ENCODE data around the gene PCSK6.
"Not testable (repeated sequence)": the region's sequence is repeated elsewhere in the genome, so short reads cannot be mapped to it uniquely, and the experiment has no call there.

The PCSK6 gene

GRCh38 chr15:101402883-101403282 is 86.6 kb downstream of the PCSK6 start:
- not testable (repeated sequence) for DNase-seq (ENCODE audit: low read depth, low spot score)

GRCh38 chr15:101401286-101401685 is 88.2 kb downstream of the PCSK6 start:
- no peak for DNase-seq (ENCODE audit: low read depth, low spot score)

GRCh38 chr15:101399431-101399830 is 90.1 kb downstream of the PCSK6 start:
- DNase-seq (ENCODE audit: low read depth, low spot score), result no peak

GRCh38 chr15:101398247-101398646 is 91.3 kb downstream of the PCSK6 start:
- DNase-seq (ENCODE audit: low read depth, low spot score), result no peak

- DNase-seq (ENCODE audit: low read depth, low spot score), result no peak
Observed at GRCh38 chr15:101397521-101398003, 91.9 kb downstream of the PCSK6 start.

GRCh38 chr15:101396484-101397261 is 92.8 kb downstream of the PCSK6 start:
- no peak for DNase-seq (ENCODE audit: low read depth, low spot score)

GRCh38 chr15:101394654-101395053 is 94.9 kb downstream of the PCSK6 start:
- no peak for DNase-seq (ENCODE audit: low read depth, low spot score)

GRCh38 chr15:101394056-101394630 is 95.4 kb downstream of the PCSK6 start:
- no peak for DNase-seq (ENCODE audit: low read depth, low spot score)

GRCh38 chr15:101393172-101393571 is 96.3 kb downstream of the PCSK6 start:
- DNase-seq (ENCODE audit: low read depth, low spot score), result no peak

- no peak for DNase-seq (ENCODE audit: low read depth, low spot score)
Observed at GRCh38 chr15:101391981-101392640, 97.4 kb downstream of the PCSK6 start.

GRCh38 chr15:101391431-101391830 is 98.1 kb downstream of the PCSK6 start:
- DNase-seq (ENCODE audit: low read depth, low spot score), result no peak

GRCh38 chr15:101390462-101390861 is 99.0 kb downstream of the PCSK6 start:
- DNase-seq (ENCODE audit: low read depth, low spot score), result no peak

GRCh38 chr15:101390060-101390459 is 99.4 kb downstream of the PCSK6 start:
- DNase-seq (ENCODE audit: low read depth, low spot score), result no peak

- no peak for DNase-seq (ENCODE audit: low read depth, low spot score)
Observed at GRCh38 chr15:101389362-101389761, 100.1 kb downstream of the PCSK6 start.

GRCh38 chr15:101388046-101388445 is 101.5 kb downstream of the PCSK6 start:
- no peak for DNase-seq (ENCODE audit: low read depth, low spot score)

- no peak for DNase-seq (ENCODE audit: low read depth, low spot score)
Observed at GRCh38 chr15:101387574-101387973, 101.9 kb downstream of the PCSK6 start.

GRCh38 chr15:101386967-101387366 is 102.5 kb downstream of the PCSK6 start:
- DNase-seq (ENCODE audit: low read depth, low spot score), result no peak

GRCh38 chr15:101386006-101386405 is 103.5 kb downstream of the PCSK6 start:
- DNase-seq (ENCODE audit: low read depth, low spot score), result no peak

GRCh38 chr15:101384276-101384675 is 105.2 kb downstream of the PCSK6 start:
- DNase-seq (ENCODE audit: low read depth, low spot score), result no peak

GRCh38 chr15:101382544-101382943 is 107.0 kb downstream of the PCSK6 start:
- DNase-seq (ENCODE audit: low read depth, low spot score), result no peak

GRCh38 chr15:101381671-101382212 is 107.8 kb downstream of the PCSK6 start:
- no peak for DNase-seq (ENCODE audit: low read depth, low spot score)

- DNase-seq (ENCODE audit: low read depth, low spot score), result no peak
Observed at GRCh38 chr15:101380146-101380545, 109.4 kb downstream of the PCSK6 start.

Measured in activated CD4-positive, CD25-positive, alpha-beta regulatory T cell treated with anti-CD3 and anti-CD28 coated beads, Interleukin-2, amount 50 U/mL, for 16 hours (primary cell).